Hematopoietic multipotent progenitor cell treated with erythropoietin and hydrocortisone succinate and interleukin-3 and kit ligand, for 6 days (in vitro differentiated cells): ENCODE data around the gene MFSD2B.
"Not testable (repeated sequence)": the region's sequence is repeated elsewhere in the genome, so short reads cannot be mapped to it uniquely, and the experiment has no call there.

Experiments
- DNase-seq: peaks from one replicate; pipeline ENCODE4 v3.0.0-alpha.2; 2015

MFSD2B gene

DNA sequence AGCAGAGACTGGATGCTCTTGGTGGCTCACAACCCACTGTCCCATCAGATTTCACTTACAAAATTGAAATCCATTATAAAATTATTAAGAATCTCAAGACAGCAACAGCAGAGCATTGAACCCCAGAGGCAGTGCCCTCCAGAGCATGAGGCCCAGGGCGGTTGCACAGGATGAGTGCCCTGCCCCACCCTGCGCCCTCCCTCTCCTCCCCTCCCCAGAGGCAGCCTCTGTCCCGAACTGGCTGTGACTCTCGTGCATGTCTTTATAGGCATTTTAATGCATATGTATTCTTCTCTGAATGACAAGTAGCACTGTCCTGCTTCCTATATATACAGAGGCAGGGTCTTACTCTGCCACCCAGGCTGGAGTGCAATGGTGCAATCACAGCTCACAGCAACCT is 10.4 kb downstream of the MFSD2B start:
- no peak for DNase-seq

DNA sequence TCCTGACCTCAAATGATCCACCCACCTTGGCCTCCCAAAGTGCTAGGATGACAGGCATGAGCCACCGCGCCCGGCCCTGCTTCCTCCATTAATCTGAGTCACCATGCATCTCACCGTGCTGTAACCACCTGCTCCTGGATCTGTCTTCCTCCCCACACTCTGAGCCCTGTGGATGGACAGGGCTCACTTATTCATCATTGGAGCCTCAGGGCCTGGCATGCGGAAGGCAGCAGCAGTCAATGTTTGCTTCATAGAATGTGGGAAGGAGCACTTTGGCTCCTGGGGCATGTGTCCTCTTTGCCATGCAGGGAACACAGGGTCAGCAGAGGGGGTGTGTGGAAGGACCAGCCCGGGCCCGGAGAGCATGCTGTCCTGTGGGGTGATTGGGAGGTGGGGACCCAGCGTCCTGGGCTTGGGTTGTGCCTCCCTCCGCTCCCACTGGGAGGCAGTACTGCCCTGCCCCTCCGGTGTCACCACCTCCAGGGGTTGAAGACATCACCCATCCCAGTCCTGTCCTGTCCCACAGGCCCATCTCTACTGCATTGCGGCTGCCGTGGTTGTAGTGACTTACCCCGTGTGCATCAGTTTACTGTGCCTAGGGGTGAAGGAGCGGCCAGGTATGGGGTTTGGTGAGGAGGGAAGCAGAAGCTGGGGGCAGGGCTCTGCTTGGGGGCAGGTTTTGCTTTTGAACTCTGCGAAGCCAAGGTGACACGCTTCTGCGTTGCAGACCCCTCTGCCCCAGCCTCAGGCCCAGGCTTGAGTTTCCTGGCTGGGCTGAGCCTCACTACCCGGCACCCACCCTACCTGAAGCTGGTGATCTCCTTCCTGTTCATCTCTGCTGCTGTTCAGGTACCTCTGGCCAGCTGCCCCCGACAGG is 11.5 kb downstream of the MFSD2B start:
- DNase-seq = peak; percentile 70

DNA sequence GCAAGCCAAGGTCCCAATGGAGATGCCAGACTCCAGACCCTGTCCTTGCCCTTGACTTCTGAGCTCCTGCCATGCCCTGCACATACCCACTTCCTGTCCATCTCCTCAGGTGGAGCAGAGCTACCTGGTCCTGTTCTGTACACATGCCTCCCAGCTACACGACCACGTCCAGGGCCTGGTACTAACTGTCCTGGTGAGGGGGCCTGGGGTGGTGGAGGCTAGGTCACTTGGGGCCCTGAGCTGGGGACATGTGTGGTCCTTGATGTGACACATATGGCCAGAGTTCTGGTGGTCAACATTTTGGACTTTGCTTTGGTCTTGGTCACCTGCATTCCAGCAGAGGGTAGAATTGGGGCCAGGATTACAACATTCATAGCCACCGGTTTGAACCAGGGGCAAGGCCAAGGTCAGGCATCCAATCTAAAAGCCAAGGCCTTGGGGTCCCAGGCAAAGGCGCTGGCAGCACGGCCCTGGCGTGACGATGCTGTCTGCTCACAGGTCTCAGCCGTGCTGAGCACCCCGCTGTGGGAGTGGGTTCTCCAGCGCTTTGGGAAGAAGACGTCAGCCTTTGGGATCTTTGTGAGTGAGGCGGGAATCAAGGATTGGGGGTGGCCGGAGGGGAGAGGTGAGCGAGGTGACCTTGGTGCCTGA is 12.6 kb downstream of the MFSD2B start:
- DNase-seq = no peak

DNA sequence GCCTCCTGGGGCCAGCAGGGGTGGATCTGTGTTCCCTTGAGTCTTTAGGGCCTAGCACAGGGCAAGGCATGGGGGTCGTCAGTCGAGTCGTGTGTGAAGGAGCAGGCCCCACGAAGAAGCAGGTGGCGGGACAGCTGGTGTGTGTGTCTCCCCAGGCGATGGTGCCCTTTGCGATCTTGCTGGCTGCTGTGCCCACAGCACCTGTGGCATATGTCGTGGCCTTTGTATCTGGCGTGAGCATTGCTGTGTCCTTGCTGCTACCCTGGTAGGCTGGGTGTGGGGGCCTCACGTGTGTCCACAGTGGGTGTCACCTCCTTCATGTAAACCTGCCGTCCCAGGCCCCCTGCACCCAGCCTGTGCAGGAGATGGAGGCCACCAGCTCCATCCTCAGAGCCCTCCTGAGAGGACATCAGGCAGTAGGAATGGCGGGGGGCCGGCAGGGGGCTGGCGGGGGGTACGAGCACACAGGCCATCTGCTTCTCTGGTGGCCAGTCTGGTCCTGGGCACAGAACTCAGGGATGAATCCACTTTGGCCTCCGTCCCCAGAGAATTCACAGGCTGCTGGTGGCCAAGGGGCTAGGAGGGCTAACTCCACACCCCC is 13.2 kb downstream of the MFSD2B start:
- no peak for DNase-seq

DNA sequence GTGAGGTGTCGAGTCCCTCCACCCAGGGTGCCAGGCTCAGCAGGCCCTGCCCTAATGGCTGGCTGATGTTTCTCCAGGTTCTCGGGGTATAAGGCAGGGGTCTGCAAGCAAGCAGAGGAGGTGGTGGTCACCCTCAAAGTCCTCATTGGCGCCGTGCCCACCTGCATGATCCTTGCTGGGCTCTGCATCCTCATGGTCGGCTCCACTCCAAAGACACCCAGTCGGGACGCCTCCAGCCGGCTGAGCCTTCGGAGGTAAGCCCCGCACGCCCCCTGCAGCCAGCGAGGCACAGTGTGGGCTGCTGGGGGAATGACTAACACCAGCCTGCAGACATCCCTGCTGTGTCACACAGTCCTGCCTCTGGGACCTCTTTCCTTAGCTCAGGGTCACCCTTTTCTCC is 14.1 kb downstream of the MFSD2B start:
- DNase-seq = no peak

DNA sequence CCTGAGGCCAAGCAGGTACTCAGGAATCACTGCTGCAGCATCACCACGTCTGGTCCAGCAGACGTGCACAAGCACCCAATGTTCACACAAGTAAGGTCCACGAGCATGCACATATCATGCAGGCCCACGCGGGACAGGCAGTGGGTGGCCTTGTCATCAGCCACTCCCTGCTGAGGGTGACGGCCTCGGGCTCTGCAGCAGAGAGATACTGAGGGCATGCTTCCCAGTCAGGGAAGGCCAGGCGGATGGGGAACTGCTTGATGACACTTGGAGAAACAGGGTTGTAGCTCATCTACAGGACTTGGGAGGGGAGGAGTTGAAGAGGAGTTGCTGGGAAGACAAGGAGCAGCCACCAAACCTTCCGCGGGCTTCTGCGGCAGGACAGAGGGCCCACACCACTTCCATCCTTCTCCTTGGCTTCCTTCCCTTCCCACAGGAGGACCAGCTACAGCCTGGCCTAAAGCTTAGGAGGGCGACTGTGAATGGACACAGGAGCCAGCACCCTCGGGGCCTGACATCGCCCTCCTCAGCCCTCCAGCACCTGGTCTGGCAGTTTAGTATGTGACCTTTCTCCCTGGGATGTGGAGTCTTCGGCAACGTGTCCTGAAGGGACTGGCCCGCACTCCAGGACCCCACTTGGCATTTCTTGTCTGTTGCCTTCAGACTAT is 15.2 kb downstream of the MFSD2B start:
- no peak for DNase-seq

DNA sequence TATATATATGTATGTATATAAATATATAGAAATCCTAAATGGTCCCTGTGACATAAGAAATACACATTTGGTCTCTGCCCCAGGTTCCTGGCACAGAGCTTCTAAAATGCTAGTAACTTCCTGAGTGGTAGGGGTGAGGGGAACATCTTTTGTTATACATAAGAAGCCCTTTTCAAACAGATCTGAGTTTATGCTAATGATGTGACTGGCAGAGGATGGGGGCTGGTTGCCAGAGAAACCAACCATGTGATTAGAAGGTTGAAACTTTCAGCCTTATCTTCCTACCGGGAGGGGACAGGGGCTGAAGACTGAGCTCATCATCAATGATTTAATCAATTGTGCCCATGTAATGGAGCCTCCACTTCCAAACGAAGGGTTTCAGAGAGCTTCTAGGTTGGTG is 16.3 kb downstream of the MFSD2B start:
- DNase-seq = no peak

DNA sequence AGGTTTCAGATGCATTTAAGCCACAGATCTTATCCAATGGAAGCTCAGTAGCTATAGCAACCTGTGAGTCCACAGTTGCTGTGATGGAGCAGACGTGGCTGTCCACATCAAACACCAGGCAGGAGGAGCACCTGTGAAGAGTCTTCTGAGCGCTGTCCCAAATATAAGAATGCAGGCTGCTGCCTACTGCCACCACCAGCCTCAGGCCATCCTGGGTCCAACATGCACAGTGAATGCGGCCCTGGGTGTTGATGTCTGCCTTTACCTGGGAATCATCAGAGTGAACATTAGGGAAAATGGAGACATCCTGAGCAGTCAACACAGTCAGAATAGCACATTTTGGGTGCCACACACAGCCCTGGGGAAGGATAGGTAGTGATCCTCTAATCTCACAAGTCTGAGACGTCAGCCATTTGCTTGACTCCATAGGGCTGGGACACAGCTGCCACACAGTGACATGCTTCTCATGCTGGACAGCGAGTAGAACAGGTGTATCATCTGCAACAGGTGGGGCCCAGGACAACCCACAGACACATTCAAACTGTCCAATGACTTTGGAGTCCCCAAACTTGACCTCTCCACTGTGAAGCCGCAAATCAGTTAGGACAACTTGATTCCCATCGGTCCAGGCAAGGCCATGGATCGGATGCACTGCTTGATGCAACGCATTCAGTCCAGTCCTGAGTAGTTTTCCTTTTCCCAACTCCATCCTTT is 29.1 kb downstream of the MFSD2B start:
- no peak for DNase-seq

DNA sequence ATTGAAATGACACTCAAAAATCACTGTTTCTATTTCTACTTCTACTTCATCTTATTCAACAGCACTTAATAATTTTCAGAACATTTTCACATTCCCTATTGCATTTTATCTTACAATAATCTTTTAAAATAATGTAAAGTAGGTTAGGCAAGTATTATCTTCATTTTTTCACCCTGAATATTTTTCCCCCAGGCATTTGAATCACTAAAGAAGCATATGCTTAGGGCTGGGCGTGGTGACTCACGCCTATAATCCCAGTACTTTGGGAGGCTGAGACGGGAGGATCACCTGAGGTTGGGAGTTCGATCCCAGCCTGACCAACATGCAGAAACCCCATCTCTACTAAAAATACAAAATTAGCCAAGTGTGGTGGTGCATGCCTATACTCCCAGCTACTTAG is 30.6 kb downstream of the MFSD2B start:
- no peak for DNase-seq

DNA sequence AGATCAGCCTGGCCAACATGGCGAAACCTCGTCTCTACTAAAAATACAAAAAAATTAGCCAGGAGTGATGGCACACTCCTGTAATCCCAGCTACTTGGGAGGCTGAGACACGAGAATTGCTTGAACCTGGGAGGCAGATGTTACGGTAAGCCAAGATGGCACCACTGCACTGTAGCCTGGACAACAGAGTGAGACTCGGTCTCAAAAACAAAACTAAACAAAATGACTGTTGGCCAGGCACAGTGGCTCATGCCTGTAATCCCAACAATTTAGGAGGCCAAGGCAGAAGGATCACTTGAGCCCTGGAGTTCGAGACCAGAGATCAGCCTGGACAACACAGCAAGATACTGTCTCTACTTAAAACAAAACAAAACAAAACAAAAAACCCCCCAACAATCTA is 33.2 kb downstream of the MFSD2B start:
- not testable (repeated sequence) for DNase-seq

DNA sequence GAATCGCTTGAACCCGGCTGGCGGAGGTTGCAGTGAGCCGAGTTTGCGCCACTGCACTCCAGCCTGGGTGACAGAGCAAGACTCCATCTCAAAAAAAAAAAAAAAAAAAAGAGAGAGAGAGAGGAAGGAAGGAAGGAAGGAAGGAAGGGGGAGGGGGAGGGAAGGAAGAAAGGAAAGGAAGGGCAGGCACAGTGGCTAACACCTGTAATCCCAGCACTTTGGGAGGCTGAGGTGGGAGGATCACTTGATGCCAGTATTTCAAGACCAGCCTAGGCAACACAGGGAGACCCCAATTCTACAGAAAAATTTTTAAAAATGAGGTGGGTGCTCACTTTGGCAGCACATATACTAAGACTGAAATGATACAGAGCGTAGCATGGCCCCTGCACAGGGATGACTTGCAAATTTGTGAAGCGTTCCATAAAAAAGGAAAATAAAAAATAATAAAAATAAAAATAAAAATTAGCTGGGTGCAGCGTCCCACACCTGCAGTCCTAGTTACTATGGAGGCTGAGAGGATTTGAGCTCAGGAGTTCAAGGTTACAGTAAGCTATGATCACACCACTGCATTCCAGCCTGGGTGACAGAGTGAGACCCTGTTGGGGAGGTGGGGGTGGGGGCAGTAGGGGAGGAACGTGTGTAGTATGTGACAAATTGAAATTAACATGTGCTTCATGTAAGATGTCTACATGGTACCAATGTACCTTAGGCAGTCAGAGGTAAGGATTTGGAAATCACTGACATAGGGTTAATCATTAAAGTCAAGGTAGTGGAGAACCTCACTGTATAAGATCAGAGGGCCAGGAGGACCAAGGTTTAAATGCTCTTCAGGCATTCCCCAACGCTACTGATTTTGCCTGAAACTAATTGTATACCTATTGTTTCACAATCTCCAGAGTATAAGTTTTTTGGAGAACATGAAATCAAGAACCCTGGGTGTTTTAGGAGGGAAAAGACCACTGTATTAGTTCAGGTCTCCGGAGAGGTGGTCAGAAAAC is 35.9 kb downstream of the MFSD2B start:
- no peak for DNase-seq

DNA sequence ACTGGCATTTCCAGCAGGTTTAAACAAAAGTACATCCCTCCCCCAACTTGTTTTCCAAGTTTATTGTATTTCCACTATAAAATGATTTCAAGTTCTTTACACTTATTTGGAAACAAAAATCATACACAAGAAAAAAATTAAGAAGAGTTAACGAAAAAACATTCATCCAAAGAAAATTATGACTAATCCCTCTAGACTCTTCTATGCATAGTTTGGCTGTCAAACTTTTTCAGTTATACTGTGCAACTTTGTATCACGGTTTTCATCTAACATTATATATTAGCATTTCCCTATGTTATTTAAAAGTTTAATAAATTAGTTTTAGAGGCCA is 36.7 kb downstream of the MFSD2B start:
- DNase-seq = no peak

DNA sequence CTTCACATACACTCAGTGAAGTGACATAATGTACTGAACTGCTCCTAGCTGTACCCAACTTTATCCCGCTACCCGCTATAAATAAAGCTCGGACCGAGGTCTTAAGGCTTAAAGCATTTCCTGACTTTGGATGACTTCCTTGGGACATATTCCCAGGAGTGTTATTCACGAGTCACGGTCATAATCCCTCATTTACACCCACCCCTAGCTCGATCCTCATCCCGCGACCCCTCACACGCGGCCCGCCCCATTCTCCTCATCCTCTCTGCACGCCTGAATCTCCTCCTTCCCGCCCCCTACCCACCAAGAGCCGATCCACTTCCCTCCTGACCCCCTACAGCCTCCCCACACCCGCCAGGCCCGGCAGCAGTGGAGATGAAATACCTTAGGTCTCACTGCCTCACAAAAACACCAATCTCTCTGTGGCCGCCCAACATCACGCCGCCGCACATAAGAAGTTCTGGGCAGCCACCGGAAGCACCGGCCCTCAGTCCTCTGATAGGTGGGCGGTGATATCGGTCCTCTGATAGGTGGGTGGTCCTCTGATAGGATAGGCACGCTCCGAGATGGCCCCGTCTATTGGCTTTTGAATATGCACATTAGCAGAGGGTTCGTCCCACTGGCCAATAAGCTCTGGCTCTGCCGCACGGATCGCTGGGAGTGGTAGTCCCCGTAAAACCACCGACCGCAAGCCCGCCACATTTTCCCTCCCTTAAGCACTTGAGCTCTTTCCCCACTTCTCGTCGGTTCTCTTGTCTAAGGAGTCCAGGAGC is 37.2 kb downstream of the MFSD2B start, which contains the start of gene WDCP:
Gene WDCP (minus strand): TSS at position 462 of the 773 bp plus-strand sequence. CDS start 7,897 bp downstream, outside the sequence.
- DNase-seq = peak; percentile 100

DNA sequence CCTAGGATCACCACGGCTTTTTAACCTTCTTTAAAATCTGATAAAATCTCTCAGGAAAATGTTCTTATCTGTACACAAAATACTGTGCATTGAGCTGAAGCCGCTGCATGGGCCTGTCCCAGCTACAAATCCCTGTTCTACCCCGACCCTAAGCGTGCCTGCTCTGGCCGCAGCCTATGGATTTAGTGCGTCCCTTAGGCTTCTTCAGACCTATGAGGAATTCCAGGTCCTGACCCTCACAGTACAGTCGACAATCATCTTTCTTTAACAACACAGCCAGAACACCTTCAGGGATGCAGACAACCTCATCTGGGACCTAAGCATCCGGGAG is 37.8 kb downstream of the MFSD2B start:
- DNase-seq = no peak

DNA sequence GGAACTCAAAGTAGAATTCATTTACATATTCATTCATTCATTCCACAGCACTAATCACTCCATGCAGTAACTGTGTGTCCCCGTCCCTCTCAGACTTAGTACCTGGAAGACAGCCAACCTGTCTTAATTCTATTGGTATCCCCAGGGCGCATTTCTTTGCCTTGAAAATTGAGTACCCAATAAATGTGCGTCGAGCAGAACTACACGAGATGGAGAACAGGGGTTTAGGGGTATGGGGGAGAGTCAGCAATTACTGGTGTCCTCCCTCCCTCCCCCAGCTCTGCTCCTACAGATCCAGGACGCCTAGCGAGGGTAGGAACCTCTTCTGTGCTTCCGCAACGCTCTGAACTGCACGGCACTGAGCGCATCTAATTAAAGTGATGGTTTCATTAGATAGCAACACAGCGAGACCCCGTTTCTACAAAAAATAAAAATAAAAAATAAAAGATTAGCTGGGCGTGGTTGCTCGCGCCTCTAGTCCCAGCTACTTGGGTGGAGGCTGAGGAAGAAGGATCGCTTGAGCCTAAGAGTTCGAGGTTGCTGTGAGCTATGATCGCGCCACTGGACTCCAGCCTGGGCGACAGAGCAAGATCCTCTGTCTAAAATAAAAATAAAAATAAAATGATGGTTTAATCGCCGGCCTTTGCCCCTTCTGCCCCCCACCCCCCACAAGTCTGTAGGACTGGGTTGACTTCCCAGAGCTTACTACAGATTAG is 39.0 kb downstream of the MFSD2B start:
- DNase-seq = peak; percentile 49

DNA sequence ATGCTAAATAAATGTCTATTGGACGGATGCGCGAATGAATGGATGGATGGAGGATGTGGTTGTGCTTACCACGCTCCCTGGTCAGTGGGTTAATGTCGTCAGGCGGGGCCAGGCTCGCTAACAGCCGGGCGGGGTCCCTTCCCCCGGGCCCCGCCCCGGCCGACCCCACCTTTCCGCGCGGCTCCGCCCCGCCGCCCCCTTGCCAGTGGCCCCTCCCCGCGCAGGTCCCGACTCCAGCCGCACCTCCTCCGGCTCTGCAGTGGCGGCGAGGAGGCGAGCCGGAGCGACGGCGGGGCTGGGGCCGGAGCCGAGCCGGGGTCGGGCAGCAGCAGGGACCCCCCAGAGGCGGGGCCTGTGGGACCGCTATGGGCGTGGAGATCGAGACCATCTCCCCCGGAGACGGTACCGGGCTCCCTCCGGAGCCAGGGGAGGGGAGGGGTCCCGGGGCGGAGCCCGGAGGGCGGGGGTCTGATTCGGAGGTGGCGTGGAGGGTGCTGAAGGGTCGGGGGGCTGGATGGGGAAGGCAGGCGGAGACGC is 39.7 kb downstream of the MFSD2B start, which contains the start of gene FKBP1B:
Gene FKBP1B (plus strand): TSS at position 257 of the 537 bp plus-strand sequence. CDS start 109 bp downstream, at position 366.
- peak; percentile 80 for DNase-seq

DNA sequence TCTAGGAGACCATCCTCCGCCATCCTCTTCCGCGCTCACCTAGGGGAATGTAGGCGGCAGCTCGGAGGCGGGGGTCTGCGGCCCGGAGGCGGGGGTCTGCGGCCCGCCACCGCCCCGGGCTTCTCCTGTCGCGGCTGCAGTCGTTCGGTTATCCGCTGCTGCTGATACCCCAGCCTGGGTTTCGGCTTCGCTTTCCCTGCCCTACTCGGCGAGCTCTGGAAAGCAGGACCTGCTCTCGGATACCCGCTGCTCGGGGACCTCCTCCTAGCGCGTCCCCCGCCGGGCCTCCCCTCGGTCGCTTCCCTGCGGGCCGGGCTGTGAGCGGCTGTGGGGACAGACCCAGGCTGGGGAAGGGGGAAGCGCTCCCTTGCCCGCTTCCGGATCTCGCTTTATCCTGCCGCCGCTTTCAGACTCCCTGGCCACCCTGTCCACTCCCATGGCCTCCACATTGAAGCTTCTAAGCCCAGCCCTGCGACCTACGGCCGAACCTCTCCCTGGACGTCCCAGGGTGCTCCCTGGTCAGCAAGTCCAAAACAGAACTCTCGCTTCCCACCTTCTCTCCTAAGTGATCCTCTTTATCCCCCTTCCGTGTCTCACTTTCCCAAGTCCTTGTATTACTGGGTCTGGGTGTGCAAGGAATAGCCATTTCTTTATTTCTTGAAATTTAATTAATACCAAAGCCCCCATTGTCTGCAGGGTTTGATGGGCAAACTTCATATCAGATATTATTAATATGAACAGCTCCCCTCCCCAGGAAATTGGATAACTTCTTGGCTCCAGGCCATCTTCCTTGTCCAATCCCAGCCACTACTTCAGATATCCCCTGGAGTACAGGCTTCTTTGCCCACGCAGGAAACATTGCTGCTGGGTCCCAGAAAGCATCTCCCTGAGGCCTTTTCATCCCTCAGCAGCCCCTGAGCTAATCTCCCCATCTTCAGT is 40.4 kb downstream of the MFSD2B start:
- no peak for DNase-seq

DNA sequence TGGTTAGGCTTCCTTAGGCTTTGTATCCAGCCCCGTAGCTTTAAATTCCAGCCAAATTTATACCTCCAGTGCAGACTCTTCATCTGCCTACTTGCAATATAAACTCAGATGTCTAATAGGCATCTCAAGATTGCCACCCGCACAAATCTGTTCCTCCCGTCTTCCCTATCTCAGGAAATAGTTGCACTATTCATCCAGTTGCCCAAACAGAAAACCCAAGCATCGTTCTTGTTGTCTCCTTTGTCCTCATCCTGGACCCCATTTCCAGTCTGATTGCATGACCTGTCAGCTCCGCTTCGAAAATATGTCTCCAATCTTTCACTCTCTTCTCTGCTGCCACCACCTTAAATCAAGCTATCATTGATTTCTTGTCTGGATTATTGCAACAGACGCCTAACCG is 41.9 kb downstream of the MFSD2B start:
- no peak for DNase-seq

DNA sequence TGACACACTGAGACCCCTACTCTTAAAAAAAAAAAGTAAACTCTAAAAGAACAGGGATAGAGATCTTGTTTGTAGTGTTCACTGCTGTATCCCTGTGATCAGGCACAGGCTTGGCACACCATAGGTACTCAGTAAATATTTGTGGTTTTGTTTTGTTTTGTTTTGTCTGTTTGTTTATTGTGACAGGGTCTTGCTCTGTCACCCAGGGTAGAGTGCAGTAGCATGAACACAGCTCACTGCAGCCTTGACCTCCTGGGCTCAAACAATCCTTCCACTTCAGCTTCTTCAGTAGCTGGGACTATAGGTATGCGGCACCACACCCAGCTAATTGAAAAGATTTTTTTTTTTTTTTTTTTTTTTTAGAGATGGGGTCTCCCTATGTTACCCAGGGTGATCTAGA is 43.1 kb downstream of the MFSD2B start:
- no peak for DNase-seq
